ENCODE measurements around the gene DCAF4.

- no peak for TF ChIP-seq CTCF (IDR thresholded peaks at IDR 0.05)
- no peak for TF ChIP-seq POLR2AphosphoS5 (IDR thresholded peaks at IDR 0.05)
- TF ChIP-seq POLR2A (IDR thresholded peaks at IDR 0.05) = no peak
- TF ChIP-seq EP300 (IDR thresholded peaks at IDR 0.05) = no peak
These were observed 81.6 kb downstream of the DCAF4 start for GRCh38 chr14:73007835-73008234.

All from gastroesophageal sphincter (tissue), 3 donors.